Left kidney (tissue), 2 donors: ENCODE measurements around the gene SPTB. TPM values are rescaled to one million over a fixed set of nuclear protein-coding genes. Genes with fewer than 3 reads are reported as not detected.

Experiments used
- DNase-seq: peaks from one replicate; pipeline ENCODE4 v3.0.0-alpha.2; 2013
- polyA plus RNA-seq: library from polyadenylated mRNA; unstranded; fragments of 120-200 nt; gene quantifications from one replicate; pipeline ENCODE4 v1.2.1, GENCODE V29; 2013; ENCODE audit not compliant: insufficient read length

SPTB gene
- polyA plus RNA-seq, 1 donor: 15.4 TPM

GRCh38 chr14:64729386-64730060, 150.2 kb downstream of the SPTB start:
- DNase-seq: no peak

- no peak for DNase-seq
These were observed 150.9 kb downstream of the SPTB start for GRCh38 chr14:64728856-64729255.

DNA sequence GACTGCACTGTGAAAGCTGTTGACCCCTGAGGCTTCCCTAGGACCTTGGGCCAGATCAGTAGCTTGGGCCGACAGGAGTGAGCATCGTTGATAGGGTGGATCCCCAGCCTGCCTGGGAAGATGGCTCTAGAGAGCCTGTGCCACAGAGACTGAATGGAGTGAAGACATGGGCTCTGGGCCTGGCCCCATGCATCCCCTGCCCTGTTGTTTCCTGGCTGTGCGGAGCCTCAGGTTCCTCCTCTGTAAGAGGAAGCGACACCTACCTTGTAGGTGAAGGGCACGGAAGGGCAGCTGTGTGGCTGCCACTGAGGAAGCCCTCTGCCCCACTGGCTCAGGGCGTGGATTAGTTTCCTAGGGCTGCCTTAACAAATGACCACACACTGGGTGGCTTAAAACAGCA, 151.6 kb downstream of the SPTB start:
- no peak for DNase-seq

DNA sequence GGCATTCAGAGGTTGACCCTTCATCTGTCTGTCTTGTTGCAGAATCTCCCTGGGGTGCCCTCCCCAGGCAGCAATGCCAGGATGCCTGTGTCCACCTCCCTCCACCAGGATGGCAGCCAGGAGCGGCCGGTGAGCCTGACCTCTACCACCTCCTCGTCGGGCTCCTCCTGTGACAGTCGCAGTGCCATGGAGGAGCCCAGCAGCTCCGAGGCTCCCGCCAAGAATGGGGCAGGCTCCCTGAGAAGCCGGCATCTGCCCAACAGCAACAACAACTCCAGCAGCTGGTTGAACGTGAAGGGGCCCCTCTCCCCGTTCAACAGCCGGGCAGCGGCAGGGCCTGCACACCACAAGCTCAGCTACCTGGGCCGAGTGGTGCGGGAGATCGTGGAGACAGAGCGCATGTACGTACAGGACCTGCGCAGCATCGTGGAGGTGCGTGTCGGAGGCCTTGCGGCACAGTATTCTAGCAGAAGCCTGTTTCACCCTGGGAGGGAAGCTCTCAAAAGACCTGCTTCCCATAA, 152.1 kb downstream of the SPTB start:
- no peak for DNase-seq

- no peak for DNase-seq
These were observed 153.2 kb downstream of the SPTB start for GRCh38 chr14:64726585-64726890.

GRCh38 chr14:64725879-64726584, 153.7 kb downstream of the SPTB start:
- no peak for DNase-seq

DNA sequence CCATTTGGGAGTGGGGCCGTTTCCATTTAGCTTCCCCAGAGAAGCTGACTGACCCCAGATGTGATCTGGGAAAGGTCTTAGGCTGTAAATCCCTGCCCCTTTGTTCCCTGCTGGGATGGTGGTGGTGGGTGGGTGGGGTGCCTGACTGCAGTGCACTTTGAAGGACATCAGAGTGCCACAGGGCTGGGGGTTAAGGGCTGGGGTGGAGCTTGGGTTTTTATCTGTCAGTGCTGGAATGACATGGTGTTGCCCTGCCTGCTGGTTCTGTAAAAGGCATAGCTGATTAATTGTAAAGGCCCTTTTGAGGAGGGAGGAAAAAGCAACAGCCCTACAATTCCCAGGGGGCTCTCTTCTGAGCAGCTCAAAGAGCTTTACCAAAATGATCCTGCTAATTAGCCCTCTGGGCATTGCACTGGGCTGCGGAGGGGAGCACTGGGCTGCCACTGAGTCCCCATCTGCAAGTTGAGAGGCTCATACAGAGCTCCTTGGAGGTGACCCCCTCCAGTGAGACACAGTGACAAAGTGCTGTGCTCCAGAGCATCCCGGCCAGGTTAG, 154.4 kb downstream of the SPTB start:
- no peak for DNase-seq

DNA sequence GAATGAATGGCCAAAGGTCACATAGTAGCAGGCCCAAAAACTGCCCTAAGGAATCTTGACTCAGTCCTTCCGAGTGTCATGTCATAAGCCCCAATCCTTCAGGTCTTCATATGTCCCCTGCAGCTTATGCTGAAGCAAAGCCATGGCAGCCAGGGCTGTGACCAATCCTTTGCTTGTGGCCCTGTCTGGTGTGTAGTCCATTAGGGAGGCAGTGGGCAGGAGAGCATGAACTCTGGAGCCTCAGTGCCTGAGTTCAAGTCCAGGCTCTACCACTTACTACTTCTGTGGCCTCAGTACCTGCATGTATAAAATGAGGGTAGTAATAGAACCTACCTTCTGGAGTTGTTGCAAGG, 155.2 kb downstream of the SPTB start:
- no peak for DNase-seq

DNA sequence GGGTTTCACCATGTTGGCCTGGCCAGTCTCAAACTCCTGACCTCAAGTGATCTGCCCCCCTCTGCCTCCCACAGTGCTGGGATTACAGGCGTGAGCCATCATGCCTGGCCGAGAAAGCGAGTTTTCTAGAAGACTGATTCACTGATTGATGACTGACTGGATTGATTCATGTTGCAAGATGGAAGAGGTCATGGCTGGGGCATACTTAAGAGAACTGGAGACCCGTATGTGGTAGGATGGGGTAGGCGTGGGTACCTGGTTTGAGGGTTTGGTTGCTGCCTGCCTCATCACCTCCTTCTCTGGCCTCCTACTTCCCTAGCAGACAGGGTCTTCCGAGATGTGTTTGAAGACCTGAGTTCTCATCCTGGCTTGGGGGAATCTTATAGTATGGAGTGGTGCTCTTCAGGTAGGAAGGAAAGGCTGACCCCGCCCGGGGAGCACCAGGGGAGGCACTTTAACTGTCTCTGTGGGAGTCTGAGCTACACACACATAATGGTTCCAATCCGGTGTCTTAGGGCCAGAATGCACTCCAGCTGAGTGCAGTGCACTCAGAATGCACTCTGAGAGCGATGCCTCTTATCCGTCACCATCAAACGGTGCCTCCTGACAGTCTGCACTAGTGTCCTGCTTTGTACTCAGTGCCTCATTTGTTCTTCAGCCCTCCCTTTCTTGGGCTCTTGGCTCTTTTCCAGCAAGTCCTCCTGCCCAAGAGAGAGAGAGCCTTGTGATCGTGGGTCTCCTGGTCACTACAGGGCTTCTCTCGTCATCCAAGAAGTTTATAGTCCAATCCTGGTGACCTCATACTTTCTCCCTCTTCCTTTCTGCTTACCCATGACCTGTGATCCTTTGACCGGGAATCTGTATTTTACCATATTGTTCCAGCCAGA, 155.8 kb downstream of the SPTB start:
- DNase-seq: no peak

- no peak for DNase-seq
These were observed 156.8 kb downstream of the SPTB start for GRCh38 chr14:64722842-64723447.

DNA sequence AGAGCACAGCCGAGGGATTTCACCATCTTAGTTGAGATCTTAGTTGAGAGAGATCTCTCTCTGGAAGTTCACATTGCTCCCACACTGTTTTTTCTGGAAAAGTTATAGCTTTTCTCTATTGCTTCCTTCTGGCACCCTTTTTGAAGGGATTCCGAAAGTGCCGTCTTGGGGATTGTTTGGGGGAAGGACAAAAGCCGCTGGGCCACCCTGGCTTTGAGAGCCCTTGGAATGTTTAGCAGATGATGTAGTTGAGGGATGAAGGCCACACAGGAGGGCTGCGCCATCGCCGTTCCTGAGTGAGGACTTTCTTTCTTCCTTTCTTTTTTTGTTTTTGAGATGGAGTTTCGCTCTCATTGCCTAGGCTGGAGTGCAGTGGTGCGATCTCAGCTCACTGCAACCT, 157.8 kb downstream of the SPTB start:
- DNase-seq: no peak

- DNase-seq: no peak
These were observed 158.3 kb downstream of the SPTB start for GRCh38 chr14:64721391-64721791.

- DNase-seq: no peak
These were observed 159.6 kb downstream of the SPTB start for GRCh38 chr14:64720131-64720576.

DNA sequence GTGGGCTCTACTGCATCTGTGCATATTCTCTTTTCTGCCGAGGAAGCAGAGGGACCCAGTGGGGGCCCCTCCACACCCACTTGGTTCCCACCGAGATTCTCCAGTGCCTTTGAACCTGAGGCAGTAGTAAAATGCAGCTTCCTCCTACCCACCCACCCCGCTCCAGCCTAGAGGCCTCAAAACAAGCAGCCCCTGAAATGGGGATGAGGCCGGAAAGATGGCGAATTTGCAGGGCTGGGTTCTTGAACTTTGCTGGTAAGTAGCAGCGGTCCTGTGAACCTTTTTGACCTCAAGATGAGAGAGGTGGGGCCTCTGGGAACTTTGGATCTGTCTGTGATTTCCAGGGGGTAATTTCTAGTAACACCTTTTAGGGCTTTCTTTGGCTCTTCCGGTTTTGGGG, 160.1 kb downstream of the SPTB start:
- DNase-seq: no peak

DNA sequence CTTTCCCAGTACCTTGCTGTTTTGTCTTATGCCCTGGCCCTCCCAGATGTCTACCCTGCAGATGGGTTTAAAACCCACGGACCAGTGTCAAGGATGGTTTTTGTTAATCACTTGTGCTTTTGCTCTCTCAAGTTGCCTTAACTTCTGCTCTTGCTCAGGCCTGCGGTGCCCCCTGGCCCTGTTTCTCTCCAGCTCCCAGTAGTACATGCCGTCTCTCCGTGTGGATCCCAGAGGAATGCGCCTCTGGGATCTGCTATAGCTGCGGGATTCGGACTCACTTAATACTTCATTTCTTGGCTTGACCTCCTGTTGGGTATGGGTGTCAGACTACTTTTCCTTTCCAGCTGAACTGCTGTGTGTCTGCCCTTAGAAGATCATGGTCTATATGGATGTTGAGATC, 160.9 kb downstream of the SPTB start:
- DNase-seq: no peak

GRCh38 chr14:64717870-64718269, 161.8 kb downstream of the SPTB start:
- DNase-seq: no peak

GRCh38 chr14:64715628-64716412, 163.9 kb downstream of the SPTB start:
- DNase-seq: no peak

- no peak for DNase-seq
These were observed 164.5 kb downstream of the SPTB start for GRCh38 chr14:64715146-64715627.

DNA sequence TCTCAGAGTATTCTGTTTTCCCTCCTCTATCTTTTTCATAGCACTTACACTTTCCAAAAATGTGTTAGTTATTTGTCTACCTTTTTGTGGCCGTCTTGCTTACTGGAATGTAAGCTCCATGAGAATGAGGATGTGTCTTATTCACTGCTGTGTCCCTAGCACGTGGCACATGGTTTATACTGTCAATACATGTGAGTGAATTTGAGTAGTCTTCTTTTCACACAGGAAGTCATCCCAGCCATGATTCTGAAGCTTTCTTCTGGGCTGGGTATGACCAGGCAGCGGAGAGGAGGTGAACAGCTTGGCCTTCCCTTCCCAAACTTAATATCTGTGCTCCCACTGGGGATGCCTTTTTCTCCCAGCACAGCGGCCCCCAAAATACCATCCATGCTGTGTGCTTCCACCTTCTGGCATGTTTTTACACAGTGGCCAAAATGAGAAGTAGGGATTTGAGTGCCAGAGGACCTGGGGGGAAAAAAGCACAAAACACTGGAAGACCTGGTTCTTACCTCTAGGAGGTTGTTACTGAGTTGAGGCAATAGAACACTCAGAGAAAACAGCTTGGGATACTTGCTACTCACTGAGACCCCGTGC, 165.2 kb downstream of the SPTB start:
- no peak for DNase-seq

GRCh38 chr14:64713677-64714076, 166.0 kb downstream of the SPTB start:
- no peak for DNase-seq

- no peak for DNase-seq
These were observed 168.7 kb downstream of the SPTB start for GRCh38 chr14:64711039-64711438.
